CD1c-positive myeloid dendritic cell (primary cell): Measurements from ENCODE around the gene NAMPT.
"Not testable (repeated sequence)": the region's sequence is repeated elsewhere in the genome, so short reads cannot be mapped to it uniquely, and the experiment has no call there.

Experiments
- DNase-seq: peaks from one replicate; pipeline ENCODE4 v3.0.0-alpha.2; 2016; ENCODE audit errors: extremely low spot score

NAMPT gene

DNA sequence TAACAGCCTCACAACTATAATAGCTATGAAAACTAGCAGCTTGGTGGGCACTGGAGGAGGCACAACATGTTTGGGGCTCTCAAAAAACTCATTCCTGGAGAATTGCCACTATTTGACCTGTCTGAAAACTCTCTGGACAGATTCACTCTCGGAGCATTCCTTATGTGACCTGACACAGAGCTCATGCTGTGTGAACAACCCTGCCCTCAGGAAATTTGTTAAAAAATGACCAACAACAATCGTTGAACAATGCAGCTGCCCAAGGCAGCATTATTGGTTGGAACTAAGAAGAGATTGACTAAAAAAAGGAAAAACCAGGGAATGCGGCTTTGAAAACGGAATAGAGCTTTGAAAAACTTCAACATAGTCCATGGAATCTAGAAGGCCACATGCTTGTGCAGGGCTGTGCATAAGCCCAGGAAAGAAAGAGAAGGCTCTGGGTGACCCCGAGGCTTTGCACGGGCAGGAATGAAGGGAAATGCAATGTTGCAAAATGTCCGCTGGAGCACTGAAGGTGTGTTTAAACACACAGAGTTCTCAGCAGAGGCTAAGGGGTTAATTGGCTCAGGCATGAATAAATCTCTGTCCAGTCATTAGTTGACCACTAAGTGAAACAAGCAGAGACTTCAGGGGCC is 52.8 kb downstream of the NAMPT start:
- DNase-seq: no peak

DNA sequence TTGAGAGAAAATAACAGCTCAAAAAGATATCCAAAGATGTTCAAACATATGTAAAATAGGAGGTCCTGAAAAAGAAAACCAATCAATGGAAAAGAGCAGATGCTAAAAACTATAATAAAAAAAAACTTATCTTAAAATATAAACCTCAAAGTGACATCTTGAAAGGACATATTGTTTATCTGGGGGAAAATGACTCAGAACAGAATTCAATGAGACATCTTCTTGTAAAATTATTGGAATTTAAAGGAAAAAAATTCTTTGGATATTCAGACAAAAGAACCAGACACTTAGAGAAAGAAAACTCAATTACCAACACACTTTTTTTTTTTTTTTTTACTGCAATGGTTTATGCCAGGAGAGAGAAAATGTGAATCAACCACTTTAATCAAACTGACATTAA is 58.9 kb downstream of the NAMPT start:
- no peak for DNase-seq

DNA sequence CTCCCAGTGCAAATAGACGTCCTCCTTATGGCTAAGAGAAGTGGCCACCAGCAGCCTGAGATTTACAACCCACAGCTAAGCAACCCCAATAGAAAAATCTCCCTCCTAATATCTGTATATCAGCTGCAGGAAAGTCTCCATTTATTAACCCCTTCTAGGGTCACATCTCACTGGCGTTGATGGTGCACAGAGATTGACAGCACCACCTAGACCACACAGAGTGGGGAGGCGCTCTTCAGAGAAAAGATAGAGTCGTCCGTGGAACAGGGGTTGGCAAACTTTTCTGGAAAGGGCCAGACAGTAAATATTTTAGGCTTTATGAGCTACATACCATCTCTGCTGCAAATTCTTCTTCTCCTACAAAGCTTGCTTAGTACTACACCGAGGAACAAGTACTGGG is 60.0 kb downstream of the NAMPT start:
- DNase-seq: no peak

DNA sequence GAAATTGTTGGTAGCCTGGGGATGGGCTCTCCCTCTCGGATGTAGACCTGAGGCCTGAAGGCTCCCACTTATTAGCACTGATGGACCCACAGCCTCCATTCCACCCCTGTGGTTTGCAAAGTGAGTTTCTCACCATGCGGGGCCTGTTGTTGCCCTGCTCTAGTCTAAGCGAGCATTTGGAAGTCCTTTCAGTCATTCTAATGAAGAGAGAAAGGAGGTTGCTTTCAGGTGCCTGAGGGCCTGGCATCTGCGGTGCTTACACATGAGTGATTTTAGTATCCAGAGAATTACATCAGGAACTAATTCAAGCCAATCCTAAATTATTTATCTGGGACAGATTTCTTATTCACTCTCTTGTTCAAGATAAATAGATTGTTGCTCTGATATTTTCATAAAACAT is 61.6 kb downstream of the NAMPT start:
- DNase-seq: no peak

DNA sequence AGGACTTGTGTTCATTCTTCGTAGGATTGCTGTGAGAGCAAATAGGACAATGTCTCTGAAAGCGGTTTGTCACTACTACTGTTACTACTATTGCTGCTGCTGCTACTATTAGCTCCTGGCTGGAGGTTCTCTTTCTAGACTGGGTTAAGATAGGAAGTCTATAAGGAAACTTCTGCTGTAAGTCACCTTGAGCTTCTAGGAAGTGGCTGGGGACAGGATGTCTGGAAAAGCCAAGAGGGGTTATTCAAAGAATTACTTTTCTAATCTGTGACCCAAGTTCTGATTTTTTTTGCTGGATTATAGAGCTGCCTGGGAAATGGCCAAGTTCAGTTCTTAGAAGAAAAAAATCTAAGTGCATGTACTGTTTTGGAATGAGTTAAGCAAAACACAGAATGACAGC is 62.2 kb downstream of the NAMPT start:
- DNase-seq: no peak

DNA sequence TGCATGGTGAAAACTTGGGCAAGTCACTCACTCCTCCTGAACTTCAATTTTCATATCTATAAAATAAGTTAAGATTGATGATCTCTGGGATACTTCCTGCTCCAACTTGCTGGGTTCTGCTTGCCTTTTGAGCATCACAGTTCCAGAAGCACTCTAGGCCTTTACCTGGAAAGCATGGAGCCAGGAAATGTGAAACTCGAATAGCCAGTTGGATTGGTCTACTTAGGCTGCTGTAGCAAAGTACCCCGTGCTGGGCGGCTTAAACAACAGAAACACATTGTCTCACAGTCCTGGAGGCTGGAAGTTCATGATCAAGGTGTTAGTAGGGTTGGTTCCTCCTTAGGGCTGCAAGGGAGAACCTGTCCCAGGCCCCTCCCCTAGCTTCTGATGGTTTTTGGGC is 64.5 kb downstream of the NAMPT start:
- DNase-seq: no peak

DNA sequence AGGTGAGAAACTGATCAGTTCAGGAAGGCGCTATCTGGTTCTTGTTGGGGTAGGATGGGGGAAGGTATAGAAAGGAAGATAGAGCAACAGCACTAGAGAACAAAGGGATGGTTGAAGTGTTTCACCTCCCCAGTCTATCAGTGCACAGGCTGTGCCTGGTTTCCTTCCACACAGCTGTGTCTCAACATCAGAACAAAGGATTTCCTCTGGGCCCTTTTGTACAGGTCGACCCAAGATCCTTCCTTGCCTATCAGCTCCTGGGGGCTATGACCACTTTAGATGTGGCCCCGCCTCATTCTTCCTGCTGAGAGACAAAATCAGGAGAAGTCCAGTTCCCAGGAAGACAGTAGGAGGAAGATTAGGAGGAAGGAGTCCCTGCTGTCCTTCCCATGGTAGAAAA is 65.6 kb downstream of the NAMPT start:
- DNase-seq: no peak

DNA sequence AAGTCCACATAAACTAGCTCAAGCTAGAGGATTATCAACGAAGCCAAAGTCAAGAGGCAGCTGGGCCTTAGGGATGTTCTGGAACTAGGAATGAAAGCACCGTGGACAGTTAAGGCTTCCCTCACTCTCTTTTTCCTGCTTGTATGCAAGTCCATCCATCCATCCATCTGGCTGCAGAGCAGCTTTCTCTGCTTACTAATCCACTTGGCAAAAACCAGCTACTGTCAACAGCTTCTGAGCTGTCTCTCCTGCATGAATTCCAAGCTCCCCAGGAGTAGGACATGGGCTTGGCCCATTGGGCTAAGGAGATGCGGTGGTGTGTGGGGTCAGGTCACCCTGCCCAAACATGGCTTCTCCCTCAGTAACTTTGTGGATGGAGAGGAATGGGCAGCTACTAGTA is 66.2 kb downstream of the NAMPT start:
- DNase-seq: no peak

DNA sequence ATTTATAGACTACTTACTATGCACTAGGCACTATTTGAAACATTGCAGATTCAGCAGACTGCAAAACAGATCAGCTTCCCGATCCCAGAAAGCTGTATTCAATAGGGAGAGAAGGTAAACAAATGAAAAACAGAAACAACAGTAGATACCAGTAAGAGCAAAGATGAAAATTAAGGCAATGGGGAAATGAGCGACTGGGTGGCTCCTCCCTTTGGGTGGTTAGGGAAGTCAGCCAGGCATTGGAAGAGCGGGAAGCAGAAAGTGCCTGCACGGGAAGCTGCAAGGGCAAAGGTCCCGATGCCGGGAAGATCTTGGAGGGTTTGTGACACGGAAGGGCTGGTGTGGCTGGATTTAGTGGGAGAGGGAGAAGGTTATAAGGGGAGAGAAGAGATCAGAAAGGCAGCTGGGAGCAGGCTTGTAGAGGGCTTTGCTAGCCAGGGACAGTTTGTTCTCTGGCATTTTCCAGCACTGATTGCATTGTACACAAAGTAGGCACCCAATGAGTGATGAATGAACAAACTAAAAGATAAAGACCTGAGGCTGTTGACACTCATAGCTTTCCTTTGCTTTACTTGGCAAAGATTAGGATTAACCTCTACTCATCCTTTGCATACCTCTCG is 67.8 kb downstream of the NAMPT start:
- DNase-seq: no peak

DNA sequence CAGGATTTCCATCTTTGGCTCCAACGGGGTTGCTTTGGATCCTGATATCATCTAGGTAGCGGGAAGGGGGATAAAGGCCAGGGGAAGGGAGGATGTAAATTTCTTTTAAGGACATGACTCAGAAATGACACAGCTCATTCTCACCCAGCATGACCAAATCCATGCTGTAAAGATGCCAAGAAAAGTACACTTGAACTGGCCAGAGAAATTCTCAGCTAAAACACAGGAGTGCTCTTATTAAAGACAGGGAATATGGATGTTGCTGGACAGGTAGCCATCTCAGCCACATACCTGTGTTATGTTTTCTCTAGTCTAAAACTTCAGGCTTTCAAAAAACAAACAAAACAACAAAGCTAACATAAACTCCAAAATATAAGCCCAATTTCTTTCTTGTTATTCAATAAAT is 68.3 kb downstream of the NAMPT start:
- DNase-seq: no peak

DNA sequence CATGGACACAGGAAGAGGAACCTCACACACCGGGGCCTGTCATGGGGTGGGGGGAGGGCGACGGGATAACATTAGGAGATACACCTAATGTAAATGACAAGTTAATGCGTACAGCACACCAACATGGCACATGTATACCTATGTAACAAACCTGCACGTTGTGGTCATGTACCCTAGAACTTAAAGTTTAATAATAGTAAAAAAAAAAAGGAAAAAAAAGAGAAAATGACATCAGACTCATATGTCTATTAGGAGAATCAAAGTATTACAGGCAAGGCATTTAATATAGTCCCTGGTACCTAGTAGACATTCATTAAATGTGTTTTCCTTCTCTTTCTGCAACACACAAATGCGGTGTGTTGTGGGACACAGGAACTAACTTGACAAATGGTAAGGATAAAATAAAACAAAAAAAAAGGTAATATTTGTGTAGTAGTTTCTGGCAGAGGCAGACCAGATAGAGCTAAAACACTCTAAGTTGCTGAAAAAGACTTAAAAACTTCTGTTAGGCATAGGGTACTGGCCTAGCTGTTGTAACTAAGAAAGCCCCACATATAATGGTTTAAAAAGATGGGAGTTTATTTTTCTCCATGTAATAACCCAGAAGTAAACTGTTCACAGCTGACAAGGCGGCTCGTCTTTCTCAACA is 68.8 kb downstream of the NAMPT start:
- DNase-seq: no peak

DNA sequence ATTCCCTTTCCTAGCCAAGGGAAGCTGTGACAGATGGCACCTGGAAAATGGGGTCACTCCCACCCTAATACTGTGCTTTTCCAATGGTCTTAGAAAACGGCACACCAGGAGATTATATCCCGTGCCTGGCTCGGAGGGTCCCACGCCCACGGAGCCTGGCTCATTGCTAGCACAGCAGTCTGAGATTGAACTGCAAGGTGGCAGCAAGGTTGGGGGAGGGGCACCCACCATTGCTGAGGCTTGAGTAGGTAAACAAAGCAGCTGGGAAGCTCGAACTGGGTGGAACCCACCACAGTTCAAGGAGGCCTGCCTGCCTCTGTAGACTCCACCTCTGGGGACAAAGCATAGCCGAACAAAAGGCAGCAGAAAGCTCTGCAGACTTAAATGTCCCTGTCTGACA is 75.8 kb downstream of the NAMPT start:
- not testable (repeated sequence) for DNase-seq

DNA sequence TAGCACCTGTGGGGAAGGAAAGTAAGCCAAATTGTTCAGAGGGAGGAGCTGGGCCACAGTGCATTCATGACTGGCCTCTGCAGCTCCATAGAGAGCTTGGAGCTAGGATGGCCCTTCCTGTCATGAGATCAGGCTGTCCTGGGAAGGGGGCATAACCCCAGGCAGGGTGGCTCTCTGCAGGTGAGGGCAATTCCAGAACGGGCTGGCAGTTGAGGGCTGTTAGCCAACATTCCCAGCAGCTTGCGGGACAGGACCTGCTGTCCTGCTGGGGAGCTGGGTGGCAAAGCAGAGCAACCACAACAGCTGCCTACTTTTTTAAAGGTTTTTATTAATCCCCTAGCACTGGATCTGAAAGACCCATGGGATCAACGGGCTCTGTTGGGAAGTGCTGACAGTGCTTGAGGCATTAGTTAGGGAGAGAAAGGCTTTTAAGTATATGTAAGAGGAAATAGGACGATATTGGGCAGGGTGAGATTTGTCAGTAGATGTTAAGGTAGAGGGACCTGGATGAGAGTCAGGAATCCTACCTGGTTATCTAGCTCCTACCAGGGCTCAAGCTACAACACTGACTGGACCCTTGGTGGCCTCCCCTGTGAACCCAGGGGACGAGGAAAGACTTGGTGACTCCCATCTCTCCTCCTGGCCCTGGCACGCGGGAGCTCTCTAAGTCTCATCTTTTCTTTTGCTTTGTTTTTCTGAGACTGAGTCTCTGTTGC is 77.8 kb downstream of the NAMPT start:
- no peak for DNase-seq

DNA sequence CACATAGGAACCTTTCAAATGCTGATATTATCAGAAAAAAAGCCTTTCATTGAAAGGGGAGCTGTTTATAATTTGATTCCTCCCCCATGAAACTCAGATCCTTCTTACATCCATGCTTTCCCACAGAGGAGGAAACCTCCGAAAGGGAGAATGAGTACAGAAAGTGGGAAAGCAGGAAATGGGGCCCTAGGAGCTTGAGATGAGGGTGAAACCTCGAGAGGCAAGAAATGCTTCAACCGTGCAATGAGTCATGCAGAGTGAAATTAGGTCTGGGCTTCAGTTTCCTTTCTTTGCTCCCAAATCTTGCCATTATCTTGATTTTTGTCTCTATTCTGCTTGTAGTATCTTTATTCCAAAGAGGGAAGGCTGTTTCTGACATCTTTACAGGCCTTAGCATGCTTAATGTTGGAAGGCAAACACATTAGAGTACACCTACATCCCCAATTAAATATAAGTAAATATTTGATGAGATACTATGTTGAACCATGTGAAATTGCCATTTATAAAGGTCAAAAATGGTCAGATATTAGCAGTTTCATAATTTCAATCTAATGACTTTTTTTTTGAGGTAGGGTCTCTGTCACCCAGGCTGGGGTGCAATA is 79.1 kb downstream of the NAMPT start:
- DNase-seq: no peak

DNA sequence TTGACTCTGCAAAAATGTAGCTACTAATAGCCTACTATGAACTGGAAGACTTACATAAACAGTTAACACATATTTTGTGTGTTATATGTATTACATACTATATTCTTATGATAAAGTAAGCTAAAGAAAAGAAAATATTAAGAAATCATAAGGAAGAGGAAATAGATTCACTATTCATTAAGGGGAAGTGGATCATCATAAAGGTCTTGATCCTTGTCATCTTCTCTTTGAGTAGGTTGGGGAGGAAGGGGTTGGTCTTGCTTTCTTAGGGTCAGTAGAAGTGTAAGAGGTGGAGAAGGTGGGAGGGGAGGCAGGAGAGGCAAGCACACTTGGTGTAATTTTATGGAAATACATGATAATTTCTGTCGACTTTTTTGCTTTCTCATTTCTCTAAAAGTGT is 81.3 kb downstream of the NAMPT start:
- DNase-seq: peak; percentile 33

DNA sequence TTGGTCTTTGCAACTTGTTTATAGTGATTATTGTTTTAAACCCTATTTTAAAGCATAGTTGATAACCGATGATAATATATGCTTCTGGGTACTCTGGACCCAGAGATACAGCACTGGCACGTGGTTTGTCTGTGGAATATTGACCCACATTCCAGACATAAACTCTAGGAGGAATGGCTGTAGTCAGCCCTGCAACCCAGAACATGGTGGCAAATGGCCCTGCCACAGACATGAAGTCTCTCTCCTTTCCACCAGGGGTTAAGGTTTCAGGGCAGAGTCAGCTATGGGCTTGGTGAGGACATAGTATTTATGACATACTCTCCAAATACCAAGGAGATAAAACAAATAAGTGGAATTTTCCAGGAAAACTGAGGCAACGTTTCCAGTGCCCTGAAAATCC is 83.6 kb downstream of the NAMPT start:
- no peak for DNase-seq

DNA sequence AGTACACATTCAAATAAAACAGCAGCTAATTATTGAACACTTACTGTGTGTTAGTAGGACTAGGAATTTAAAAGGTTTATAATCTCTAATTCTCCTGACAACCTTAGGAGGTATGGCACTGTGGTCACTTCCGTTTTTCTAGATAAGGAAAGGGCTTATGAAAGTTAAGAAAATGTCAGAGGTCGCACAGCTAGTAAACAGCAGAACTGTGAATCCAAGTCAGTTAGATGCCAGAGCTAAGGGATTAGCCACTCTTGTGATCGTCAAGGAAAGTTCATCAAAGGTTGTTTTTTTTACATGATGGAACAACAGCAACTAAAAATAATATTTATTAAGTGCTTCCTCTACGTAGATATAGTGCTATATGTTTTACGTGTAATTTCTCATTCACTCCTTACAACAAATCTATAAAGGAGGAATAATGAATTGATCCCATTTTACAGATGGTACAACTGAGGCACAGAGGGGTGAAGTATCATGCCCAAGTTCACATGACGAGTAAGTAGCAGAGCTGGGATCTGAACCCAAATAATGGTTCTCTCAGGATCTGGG is 84.9 kb downstream of the NAMPT start:
- DNase-seq: no peak

DNA sequence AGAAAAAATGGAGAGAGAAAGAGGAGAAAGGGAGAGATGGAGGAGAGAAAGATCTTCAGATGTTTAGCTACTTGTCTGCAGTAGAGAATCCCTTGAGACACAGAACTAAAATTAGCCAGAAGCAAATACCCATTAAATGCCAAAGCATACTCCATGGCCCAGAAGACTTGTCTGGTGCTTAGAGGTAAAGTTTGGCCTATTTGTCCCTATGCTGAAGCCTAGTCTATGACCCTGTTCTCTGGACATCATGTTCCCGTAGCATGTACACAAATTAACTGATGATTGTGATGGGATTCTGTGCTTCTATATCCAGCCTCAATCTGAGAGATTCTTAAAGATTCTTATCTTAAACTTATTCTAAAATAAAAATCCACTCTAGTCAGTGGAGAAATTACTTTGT is 85.8 kb downstream of the NAMPT start:
- DNase-seq: no peak
